ENCODE measurements around the gene DEK. TPM values are rescaled to one million over a fixed set of nuclear protein-coding genes. Genes with fewer than 3 reads are reported as not detected.
A peak's percentile ranks its signal among the peaks of the same experiment; 100 is the strongest.

The DEK gene
- total RNA-seq, 1 donor from 2014 or later: 33.8 TPM

GRCh38 chr6:18266523-18266912, 2.2 kb upstream of the DEK start:
- peaks cover 8% of the 10 kb centered on the region for H3K9me3 Mint-ChIP-seq (ENCODE audit: unreplicated experiment)
- H3K4me1 Mint-ChIP-seq (ENCODE audit: low read depth, unreplicated experiment): peaks cover 10% of the 10 kb centered on the region
- H3K27ac Mint-ChIP-seq (ENCODE audit: unreplicated experiment): no peak overlapping the region
- no peak overlapping the region for H3K4me3 Mint-ChIP-seq (ENCODE audit: unreplicated experiment)
- TF ChIP-seq CTCF (IDR thresholded peaks at IDR 0.05; ENCODE audit: partially characterized antibody, unreplicated experiment): no peak
- no peak for DNase-seq
- H3K36me3 Mint-ChIP-seq (ENCODE audit: unreplicated experiment): no peaks in the 10 kb centered on the region
- peaks cover 12% of the 10 kb centered on the region for H3K27me3 Mint-ChIP-seq (ENCODE audit: unreplicated experiment)

DNA sequence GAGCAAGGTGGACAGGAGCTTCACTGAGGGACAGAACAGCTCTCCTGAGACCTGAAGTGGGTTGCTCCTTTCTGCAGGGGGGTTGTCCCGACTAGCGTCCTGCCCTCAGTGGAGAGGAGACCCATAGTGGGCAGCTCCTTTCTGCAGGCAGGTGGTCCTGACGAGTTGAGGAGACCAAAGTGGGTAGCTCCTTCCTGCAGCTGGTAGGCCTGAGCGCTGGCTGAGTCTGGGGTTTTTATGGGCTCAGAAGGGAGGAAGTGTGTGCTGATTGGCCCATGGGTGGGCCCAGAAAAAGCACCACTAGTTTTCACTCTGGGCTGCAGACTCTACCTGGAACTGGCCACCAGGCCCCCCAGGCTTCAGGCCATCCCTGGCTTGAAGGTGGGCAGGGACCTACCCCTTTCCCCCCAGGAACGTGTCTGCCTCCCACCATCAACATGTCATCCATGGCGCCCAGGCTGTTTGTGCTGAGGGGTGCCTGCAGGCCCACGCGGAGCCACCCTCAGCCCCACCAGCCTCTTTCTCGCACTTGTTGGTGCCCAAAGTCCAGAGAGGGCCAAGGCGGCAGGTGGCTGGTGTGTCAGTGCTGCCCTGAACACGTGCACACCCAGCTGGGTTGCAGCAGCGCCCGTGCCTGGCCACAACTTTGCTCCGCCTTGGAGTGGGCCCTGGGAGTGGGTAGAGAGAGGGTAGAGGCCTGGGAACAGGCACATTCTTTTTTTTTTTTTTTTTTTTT, 1.6 kb upstream of the DEK start:
- Mint-ChIP-seq H3K4me1 (ENCODE audit: low read depth, unreplicated experiment) (peaks cover 10% of the 10 kb centered on the region), H3K4me3 (ENCODE audit: unreplicated experiment) (peak overlapping the region; percentile 87), H3K27ac (ENCODE audit: unreplicated experiment) (no peak overlapping the region), H3K36me3 (ENCODE audit: unreplicated experiment) (no peaks in the 10 kb centered on the region), H3K27me3 (ENCODE audit: unreplicated experiment) (peaks cover 12% of the 10 kb centered on the region), H3K9me3 (ENCODE audit: unreplicated experiment) (peaks cover 8% of the 10 kb centered on the region)
- DNase-seq: no peak
- no peak for TF ChIP-seq CTCF (IDR thresholded peaks at IDR 0.05; ENCODE audit: partially characterized antibody, unreplicated experiment)

DNA sequence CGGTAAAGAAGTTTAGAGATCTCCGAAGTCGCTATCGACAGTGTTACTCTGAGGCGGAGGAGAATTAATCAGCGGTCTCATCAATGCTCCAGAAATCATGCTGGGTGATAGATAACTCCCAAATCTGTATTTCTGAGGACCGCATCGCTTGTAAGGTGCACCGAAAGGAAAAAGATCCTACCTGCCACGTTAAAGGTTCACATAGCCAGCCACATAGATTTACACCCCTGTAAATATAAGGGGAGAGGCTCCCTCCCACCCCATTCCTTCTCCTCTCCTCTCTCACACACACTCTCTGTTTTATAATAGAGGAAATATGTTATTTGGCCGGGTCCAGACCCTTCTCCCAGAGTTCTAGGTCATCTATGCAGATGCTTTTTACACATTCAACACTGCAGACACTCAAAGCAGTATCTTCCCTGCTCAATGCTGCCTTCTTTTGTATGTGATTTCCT, 620 bp upstream of the DEK start:
- H3K4me1 Mint-ChIP-seq (ENCODE audit: low read depth, unreplicated experiment): peaks cover 10% of the 10 kb centered on the region
- no peaks in the 10 kb centered on the region for H3K36me3 Mint-ChIP-seq (ENCODE audit: unreplicated experiment)
- peak overlapping the region; percentile 72 for H3K27ac Mint-ChIP-seq (ENCODE audit: unreplicated experiment)
- H3K27me3 Mint-ChIP-seq (ENCODE audit: unreplicated experiment): peaks cover 12% of the 10 kb centered on the region
- H3K9me3 Mint-ChIP-seq (ENCODE audit: unreplicated experiment): peaks cover 8% of the 10 kb centered on the region
- peak overlapping the region; percentile 87 for H3K4me3 Mint-ChIP-seq (ENCODE audit: unreplicated experiment)
- no peak for TF ChIP-seq CTCF (IDR thresholded peaks at IDR 0.05; ENCODE audit: partially characterized antibody, unreplicated experiment)
- no peak for DNase-seq

DNA sequence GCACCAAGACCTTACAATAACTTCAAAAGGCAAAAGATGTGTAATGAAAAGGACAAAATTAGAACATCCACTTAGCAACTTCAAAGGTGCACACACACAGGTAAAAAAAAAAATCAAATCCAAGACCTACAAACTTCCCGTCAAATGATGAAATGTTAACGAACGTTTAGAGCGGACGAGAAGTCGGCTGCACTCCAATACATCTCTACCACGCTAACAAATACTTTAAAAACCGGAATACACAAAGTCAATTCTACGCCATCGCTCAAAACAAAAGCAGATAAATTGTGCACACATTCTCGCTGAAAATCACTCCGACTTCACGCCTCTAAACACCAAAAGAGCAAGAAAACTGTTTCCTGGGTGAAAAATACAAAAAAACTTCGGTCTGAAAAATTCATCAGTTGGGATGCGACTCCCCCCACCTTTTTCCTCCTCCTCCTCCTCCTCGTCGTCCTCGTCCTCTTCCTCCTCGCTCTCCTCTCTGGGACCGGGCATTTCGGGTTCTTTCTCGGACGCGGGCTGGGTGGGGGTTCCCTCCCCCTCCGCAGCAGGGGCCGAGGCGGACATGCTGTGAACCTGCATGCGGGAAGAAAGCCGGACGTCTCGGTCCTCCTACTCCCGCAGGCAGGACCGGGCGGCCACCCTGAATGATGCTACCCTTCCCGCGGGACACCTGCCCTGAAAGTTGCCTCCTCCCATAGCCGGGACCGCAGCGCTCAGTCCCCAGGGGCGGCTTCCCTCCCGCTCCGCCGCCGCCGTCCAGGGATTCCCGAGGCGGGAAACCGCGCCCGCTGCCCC, 712 bp downstream of the DEK start:
- no peak for TF ChIP-seq CTCF (IDR thresholded peaks at IDR 0.05; ENCODE audit: partially characterized antibody, unreplicated experiment)
- H3K27ac Mint-ChIP-seq (ENCODE audit: unreplicated experiment): peak overlapping the region; percentile 40
- H3K36me3 Mint-ChIP-seq (ENCODE audit: unreplicated experiment): no peaks in the 10 kb centered on the region
- H3K27me3 Mint-ChIP-seq (ENCODE audit: unreplicated experiment): peaks cover 12% of the 10 kb centered on the region
- peak overlapping the region; percentile 99 for H3K4me3 Mint-ChIP-seq (ENCODE audit: unreplicated experiment)
- no peak for DNase-seq
- H3K9me3 Mint-ChIP-seq (ENCODE audit: unreplicated experiment): peaks cover 8% of the 10 kb centered on the region
- peaks cover 10% of the 10 kb centered on the region for H3K4me1 Mint-ChIP-seq (ENCODE audit: low read depth, unreplicated experiment)
